Activated CD4-positive, alpha-beta T cell treated with anti-CD3 and anti-CD28 coated beads for 48 hours (primary cell): Measurements from ENCODE around the gene GTF2F2.

Source experiments
- DNase-seq: peaks from one replicate; pipeline ENCODE4 v3.0.0-alpha.2; 2020

GTF2F2 gene, protein sequence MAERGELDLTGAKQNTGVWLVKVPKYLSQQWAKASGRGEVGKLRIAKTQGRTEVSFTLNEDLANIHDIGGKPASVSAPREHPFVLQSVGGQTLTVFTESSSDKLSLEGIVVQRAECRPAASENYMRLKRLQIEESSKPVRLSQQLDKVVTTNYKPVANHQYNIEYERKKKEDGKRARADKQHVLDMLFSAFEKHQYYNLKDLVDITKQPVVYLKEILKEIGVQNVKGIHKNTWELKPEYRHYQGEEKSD

DNA sequence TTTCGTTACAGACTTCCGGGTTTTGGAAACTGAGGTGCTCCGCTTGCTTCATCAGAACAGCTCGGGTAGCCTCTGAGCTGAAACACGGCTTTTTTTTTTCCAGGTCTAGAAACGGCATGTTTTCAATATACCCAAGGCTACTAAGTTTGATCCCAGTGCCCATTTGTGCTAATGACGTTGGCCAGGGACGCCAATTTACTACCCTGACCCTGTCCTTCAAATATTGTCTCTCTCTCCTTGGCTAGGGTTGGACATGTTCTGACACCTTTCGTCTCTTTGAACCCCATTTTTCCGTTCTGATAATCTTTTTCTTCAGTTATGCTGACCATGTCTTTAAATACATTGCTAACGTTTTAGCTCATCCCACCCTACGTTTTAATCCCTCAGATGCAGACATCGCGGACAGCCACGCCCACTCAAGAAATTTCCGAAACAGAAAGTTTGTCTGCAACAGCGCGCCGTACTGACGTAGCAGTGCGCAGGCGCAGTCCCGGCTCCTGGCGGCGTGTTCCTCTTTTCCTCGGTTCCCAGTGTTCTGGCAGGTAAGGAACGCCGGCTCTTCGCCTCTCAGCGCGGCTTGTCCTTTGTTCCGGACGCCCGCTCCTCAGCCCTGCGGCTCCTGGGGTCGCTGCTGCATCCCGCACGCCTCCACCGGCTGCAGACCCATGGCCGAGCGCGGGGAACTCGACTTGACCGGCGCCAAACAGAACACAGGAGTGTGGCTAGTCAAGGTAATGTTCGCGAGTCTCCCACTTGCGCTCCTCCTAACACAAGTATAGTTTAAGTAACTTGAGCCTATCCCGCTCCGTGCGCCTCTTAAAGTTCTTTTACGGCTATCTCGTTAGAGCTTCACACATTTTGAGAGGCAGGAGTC lies at the start of gene GTF2F2:
TSS of gene GTF2F2 (plus strand) at position 520 of the 874 bp plus-strand sequence. CDS start at position 666, 146 bp downstream.
- DNase-seq: peak; percentile 89

DNA sequence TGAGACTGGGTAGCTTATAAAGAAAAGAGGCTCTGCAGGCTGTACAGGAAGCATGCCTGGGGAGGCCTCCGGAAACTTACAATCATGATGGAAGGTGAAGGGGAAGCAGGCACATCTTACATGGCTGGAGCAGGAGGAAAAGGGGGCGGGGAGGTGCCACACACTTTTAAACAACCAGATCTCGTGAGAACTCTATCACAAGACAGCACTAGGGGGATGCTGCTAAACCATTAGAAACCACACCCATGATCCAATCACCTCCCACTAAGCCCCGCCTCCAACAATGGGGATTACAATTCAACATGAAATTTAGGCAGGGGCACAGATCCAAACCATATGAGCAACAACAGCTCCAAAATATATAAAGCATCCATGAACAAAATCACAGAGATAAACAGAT lies 46.5 kb upstream of the GTF2F2 start:
- DNase-seq: peak; percentile 6

DNA sequence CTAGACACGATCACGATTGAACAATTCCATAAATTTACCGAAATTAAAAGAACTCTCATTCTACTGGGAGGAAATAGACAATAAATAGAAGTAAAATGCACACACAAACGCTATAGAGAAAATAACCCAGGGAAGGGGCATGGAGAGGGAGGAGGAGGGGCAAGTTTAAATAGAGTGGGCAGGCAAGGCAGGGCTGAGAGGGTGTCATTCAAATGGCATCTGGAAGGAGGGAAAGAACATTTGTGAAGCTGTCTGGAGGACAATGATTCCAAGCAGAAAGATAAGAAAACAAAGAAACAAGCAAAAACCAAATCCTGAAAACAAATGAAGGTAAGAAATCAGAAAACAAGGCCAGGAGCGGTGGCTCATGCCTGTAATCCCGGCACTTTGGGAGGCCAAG lies 45.6 kb upstream of the GTF2F2 start:
- DNase-seq: no peak

DNA sequence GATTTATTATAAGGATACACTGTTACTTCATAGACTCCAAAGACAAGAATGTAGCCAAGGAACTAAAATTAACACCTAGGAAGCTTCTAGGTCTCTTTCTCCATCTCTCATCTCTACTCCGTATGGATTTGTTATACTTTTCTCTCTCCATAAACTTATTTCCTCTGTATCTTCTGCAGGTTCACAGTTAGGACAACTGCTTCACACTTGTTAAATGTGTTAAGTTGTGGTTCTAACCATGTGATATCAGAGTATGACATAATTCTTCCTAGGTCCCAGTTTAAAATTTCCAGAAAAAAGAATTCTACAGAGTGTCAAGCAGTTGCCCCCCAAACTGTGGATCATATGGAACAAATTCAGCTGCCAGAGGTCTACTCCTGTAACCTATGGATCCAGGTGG lies 42.3 kb upstream of the GTF2F2 start:
- DNase-seq: no peak

DNA sequence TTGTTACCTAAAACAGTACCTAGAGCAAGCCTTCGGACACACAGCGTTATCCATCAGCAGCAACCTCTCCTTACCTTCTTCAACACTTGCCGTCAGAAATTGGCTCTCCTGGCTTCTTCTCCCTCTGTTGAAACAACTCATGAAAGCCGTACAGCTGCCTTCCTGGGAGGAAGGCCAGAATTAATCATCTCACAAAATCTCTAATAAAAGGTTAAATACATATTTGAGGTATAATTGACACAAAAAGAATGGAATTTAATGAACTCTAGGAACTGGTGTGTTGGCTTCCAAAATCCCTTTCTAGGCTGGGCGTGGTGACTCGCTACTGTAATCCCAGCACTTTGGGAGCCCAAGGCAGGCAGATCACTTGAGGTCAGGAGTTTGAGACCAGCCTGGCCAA lies 37.3 kb upstream of the GTF2F2 start:
- no peak for DNase-seq

DNA sequence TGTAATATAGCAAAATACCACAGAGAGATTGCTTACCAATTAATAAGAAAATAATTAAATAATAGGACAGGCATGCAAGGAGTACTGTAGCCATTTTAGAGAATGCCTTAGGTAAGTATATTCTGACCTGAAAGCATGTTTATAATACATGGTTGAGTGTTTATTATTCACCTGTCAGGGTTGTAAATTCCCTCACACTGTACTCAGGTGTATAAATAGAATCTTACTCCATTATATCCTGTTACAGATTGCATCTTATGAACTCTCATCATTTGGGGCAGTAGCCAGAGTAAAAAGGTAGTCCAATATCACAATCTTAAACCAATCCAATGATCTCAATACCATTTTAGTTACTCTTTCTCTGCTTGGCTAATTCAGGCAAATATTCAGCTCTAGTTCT lies 35.8 kb upstream of the GTF2F2 start:
- DNase-seq: no peak

DNA sequence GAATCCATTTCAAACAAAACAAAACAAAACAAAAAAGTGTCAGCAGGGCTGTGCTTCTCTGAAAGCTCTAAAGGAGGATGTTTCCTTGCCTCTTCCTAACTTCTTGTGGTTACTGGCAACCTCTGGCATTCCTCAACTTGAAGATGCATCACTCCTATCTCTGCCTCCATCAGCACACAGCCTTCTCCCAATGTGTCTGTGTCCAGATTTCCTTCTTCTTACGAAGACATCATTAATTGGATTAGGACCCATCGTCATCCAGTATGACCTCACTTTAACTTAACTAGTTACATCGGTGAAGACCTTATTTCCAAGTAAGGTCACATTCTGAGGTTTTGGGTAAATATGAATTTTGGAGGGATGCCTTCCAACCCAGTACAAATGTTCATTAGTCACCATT lies 33.8 kb upstream of the GTF2F2 start:
- no peak for DNase-seq

DNA sequence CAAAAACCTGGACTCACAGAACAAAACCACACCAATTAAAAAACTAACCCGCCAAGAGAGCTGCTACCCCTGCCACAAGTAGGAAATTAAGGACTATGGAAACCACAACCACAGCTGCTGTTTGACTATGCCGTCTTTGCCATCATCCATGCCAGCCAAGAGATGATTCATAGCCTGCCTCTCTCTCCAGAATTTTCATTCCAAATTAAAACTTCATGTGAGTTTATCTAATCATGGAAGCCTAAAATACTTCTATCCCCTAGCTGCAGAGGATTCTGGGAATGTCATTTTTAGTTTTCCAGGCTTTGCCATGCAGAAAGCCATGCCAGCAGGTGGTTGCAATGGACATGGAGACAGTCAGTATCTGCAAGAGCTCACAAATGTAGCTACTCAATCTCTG lies 27.6 kb upstream of the GTF2F2 start:
- DNase-seq: no peak

DNA sequence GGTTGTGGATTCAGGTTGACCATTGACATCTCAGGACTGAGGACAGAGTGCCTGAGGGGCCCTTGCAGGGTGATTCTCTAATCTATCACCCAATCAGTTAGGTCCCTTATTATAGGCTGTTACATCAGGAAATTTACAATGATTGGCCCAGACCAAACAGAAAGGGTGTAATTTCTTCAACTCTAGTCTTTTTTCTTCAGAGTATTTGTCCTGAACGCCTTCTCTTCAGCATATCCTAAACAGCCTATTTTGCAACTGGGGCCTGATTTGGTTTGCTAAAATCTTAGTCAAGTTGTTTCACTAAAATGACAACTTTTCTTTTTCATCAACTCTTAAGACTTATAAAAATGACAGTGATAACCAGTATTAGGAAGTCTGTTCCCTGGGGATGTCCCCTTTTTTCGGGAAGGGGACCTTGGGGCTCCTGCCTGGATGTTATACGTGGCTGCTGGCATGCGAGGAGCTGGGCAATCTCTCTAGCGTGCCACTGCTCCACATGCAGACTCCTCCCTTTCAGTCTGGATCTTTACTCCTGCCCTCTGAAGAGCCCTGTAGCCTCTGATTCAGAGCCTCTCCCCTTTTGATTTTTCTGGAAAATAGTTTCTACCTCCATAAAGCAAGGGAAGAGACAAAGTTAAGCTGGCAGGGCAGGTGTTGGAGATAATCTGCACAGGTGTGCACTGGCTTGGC lies 19.6 kb upstream of the GTF2F2 start:
- DNase-seq: no peak

DNA sequence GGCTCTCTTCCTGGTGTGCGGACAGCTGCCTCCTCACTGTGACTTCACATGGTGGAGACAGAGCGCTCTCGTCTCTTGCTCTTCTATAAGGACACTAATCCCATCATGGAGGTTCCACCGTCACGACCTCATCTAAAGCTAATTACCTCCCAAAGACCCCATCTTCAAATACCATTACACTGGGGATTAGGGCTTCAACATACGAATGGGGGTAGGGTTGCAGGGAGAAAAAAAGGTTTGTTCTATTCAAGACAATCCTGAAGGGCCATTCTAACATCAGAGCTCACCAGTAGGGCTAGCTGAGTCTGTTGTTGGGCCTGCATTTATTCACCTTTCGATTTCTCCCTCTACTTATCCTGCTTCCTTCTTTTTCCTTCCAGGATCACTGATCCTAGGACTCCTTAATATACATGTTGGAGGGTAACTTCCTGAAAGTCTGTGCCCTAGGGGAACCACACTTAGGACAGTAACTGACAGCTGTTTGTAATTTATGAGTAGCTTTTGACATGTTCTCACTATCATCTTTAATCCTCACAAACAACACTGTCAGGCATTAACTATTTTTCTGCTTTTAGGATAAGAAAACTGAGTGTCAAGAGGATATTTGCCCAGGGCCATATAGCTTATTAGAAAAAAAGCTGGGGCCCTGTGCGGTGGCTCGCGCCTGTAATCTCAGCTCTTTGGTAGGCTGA lies 18.8 kb upstream of the GTF2F2 start:
- DNase-seq: no peak

DNA sequence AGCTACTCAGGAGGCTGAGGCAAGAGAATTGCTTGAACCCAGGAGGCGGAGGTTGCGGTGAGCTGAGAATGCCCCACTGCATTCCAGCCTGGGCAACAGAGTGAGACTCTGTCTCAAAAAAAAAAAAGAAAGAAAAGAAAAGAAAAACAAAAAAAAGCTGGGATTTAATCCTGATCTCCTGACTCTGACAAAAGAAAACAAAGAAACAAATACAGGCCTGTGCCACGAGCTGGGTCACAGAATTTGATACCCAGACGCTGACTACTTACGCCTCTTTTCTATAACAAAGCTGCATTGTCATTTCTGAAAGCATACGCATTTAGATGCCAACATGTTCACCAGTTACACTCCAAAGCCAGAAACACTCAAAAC lies 18.2 kb upstream of the GTF2F2 start:
- DNase-seq: no peak

DNA sequence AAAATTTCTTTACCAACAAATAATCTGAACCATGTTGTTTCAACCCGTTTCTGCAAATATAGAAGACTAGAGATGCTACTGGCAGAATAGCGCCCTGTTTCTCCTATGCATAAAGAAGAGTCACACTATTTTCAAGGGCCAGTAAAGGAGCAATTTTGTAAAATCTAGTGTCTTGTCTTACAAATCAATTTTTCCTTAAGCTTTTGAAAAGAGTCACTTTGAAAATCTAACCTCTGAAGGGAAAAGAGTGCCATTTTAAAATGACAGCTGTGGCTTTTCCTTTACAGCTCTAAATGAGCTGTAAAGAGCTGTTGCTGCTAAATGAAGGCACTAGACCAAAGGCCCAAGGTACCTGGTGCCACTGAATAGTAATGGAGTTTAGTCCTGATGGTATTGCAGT lies 16.9 kb upstream of the GTF2F2 start:
- no peak for DNase-seq

DNA sequence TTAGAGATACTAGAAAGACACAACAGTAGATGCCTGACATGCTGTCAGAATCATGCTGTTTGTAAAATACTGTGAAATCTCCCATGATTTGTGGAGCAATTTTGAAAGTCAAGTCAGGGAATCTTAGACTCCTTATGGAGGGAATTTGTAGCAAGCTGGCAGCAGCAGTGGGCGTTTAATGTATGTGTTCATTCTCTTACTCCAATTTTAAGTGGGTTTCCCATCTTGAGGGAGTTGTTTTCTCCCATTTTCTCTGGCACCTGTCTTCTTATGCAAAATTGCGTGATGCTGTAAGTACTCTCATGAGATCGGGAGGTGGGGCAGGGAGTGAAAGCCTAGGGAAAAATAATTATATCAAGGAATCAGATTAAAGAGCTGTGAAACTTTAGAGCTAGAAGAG lies 16.0 kb upstream of the GTF2F2 start:
- no peak for DNase-seq

DNA sequence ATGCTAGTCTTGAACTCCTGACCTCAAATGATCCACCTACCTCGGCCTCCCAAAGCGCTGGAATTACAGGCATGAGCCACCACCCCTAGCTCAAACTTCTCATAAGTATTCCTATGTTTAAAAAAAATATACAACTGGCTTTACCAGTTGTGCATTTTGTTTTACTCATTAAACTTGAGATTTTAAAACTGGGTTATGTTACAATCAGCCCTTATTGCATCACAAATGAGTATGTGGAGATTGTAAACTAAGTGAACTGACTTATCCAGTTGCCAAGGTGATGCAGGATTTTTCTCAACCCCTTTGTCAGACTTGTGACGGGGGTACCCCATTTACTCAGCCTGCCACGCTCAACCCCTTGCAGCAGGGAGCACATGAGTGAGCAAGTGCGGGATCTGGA lies 14.4 kb upstream of the GTF2F2 start:
- no peak for DNase-seq

DNA sequence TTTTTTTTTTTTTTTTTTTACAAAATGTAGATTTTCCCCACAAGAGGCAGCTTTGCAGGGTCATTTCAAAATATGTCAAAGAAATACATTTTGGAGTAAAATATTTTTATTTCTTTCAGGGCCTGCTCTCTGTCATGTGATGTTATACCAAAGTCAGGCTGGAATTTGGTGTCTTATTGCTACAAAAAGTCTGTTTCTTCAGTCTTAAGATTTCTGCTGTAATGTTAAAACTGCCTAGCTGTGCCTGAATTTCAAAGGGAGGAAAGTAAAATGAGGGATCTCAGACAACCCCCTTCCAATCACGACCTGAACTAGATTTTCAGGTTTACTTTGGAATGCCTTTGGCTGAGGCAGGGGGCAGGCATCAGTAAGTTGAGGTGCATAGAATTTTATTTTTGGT lies 12.8 kb upstream of the GTF2F2 start:
- no peak for DNase-seq

DNA sequence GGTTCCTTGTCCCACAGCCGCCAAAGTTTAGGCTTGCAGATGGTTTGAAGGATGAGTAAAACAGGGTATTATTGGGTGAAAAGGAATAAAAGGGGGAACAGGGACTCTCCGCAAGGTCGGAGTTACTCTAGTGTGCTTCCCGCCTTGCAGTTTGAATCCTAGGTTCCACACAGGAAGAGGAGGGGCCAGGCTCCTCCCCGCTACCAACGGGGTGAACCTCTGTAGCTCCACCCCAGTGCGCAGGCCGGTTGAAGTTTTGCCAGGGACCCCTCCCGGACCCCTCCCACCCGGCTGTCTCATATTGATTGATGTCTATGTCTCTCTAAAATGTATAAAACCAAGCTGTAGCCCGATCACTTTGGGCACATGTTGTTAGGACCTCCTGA lies 11.6 kb upstream of the GTF2F2 start:
- no peak for DNase-seq

DNA sequence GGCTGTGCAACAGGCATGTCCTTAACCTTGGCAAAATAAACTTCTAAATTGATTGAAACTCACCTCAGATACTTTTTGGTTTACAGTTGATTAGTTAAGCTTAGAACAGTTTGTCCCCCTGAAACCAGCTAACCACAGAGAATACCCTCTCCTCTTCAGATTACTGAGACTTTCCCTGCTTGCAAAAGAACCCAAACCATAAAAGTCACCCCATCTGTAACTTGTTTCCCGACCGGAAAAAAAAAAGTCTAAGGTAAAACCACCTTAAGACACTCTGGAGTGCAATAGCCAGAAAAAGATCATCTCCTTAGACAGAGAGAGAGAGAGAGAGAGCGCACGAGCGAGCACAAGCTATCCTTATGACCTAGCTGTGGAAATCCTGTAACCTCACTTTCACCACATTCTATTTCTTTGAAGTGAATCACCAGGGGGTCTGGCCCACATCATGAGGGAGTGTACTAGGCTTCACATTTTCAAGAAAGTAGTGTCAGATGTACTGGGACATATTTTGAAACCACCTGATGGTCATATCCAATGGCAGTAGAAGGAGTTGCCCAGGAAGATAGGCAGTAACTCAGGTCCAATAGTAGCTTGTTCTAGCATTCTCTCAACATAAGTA lies 11.1 kb upstream of the GTF2F2 start:
- peak; percentile 35 for DNase-seq

DNA sequence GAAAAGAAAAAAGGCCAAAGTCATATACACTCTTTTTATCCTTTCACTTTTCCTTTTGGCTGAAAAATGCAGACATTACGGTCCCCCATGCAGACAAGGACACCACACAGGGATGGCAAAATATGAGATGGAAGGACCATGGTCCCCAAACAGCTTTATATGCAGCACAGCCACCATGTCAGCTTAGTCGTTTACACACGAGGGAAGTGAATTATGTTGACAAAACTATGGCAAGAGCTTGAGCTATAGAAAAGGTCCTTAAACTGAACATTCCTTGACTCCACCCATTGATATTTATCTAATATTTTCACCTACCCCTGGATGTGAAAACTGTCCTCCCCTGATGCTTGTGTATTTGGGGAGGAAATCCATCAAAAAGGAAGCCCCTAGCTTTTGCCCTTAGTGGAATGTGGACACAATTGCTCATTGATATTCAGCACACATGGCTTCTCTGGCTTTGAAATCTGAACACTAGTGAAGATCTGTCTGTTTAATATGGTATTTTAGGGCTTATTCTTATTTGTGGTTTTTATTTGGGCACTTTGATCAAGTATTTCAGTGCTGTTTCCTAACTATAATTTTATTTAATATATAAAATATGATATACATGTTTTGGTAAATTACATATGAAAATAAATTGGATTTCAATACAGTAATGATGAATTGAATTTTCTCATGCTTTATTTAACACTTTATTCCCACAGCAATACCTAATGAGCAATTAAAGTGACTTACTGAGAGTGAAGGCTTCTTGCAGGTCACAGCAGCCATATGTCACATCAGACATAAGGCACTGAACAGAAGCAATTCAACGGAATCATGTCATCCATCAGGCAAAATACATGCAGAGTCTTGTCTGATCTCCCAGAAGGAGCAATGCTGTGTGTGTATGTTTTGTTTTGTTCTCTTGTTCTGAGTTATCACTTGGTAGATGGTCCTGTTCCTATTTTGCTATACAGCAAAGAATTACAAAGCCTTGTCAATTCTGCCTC lies 6.8 kb upstream of the GTF2F2 start:
- no peak for DNase-seq

DNA sequence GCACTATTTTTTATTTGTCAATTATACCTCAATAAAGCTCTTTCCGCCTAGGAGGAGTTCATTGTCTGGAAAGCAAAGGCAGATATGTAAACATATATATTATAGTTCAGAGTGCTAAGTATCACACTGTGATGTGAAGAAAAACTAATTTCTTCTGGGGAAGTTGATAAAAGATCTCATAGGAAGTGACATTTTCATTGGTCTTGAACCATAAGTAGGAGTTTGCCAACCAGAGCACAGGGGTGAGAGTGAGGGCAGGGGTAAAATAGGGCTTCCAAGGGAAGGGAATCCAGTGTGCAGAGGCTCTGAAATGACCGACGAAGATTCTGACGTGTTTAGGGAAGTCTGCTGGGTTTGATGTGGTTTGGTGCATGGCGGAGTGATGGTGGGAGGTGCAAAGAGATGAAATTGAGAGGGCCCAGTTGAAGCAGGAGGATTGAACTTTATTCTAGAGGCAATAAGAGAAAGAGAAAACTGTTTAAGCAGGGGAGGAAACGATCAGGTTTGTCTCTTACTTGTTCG lies 780 bp upstream of the GTF2F2 start:
- peak; percentile 65 for DNase-seq

DNA sequence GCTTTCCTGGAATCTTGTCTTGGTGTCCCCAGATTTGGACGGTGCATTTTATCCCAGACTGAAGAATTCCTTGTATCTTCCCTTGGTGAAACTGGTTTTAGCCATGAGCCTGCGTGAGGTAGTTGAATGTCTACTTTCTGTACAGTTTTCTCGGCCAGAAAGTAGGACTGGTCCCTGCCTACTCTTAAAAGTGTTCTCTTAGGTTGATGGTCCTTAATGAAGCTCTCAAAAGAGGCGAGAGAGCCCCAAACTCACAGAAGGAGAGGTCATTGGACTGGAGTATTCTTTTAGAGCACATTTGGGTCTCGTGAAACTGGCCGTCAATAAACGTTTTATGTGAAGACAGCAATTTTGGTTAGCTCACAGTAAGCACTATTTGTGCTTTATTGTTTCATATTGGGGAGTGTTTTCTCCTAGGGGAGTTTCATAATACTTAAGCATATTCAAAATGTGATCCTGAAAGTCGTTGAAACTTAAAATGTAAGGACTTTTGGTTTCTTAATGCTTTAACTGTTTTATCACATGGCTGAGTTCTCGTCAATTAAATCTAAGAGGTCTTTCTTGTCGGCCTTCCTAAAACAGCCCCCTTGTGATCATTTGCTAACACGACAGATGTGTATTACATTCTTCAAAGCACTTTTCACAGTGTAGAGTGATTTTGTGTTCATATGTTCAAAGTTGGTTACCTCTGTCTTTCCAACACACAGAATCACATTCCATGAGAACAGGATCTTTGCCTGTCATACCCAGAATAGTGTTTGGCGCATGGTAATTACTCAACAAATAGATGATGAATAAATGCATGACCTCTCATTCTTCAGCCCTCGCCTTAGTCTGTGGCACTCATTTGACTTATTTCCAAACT lies 889 bp downstream of the GTF2F2 start:
- DNase-seq: no peak
